GM19025 (cell line): ENCODE measurements around the gene MGAT5B.

Source experiments
- ATAC-seq: cut with Tn5 transposase; IDR thresholded peaks from one replicate; pipeline ENCODE4 v1.9.1; 2021; ENCODE audit warnings: mild to moderate bottlenecking, low read depth, moderate library complexity; ENCODE audit not compliant: unreplicated experiment

The MGAT5B gene

DNA sequence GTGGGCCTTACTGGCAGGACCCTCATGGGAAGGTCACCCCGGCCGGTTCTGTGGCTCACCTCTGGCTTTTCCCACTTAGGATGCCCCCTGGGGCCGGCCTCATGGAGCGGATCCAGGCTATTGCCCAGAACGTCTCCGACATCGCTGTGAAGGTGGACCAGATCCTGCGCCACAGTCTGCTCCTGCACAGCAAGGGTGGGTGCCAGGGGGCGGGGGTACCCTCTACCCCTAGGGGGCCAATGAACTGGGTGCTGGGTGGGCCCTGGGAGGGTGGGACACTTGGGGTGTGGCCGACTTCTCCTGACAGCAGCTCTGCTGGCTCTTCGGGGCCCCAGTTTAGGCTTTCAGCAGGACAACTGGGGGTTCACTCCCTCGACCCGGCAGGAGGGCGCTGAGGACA is 34.3 kb downstream of the MGAT5B start:
- ATAC-seq, result no peak

GRCh38 chr17:76903631-76904030 is 35.4 kb downstream of the MGAT5B start:
- no peak for ATAC-seq

GRCh38 chr17:76904116-76904515 is 35.9 kb downstream of the MGAT5B start:
- no peak for ATAC-seq

GRCh38 chr17:76905036-76905435 is 36.8 kb downstream of the MGAT5B start:
- ATAC-seq, result no peak

DNA sequence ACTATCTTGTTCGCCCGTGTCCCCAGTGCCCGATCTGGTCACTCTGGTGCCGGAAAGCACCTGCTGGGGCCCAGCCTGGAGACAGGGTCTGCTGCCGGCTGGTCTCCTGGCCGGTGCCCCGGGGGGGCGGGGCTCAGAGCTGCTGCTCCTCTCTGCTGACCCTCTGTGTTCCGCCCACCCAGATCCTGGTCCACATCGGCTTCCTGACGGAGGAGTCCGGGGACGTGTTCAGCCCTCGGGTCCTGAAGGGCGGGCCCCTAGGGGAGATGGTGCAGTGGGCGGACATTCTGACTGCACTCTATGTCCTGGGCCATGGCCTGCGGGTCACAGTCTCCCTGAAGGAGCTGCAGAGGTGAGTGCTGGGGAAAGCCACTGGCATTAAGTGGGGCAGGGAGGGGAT is 37.6 kb downstream of the MGAT5B start:
- ATAC-seq, result no peak

GRCh38 chr17:76906463-76906862 is 38.3 kb downstream of the MGAT5B start:
- no peak for ATAC-seq

DNA sequence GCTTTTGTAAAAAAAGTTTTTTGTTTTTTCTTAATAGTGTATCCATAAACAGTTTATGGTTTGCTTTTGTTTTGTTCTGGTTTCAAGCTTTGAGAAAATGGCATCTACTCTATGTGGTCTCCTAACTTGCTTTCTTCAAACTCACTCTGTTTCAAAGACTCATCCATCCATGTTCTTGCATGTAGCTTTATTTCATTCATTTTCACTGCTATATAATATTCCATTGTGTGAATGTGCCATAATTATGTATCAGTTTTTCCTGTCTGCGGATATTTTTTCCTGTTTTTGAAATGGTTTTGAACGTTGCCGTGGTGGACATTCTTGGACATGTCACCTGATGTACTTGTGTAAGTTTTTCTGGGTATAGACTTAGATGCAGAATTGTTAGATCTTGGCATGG is 39.1 kb downstream of the MGAT5B start:
- no peak for ATAC-seq

DNA sequence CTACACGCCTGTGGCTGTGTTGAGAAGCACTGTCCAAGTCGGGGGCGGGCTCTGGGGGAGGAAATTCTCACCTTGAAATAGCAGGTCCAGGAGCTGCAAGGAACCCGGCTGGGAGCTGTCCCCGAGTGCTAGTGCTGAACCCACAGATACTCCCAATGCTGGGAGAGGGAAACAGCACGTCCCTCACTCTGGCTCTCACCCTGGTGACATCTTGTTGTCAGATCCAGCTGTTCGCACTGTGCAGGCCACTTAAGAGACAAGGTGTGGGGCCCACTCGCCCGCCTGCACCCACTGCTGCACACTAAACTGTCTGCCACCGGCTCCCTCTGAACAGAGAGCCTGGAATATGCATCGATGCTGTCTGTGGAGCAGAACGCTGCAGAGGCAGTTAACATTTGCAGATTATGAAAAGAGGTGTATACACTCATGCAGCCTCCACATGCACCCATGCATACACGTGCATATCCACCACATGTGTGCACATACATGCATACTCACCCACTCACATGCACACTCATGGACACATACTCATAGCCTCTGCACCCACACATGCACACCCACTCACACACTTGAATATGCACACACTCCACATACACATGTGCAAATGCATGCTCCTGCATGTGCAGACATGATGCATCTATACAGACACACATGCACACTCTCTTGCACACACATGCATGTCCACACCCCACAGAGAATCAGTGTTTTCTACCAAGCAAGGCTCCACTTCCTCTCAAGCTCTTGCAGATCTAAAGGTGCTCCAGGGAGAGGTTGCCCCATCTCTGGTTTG is 42.0 kb downstream of the MGAT5B start:
- no peak for ATAC-seq

GRCh38 chr17:76911299-76912017 is 43.3 kb downstream of the MGAT5B start:
- ATAC-seq, result no peak

DNA sequence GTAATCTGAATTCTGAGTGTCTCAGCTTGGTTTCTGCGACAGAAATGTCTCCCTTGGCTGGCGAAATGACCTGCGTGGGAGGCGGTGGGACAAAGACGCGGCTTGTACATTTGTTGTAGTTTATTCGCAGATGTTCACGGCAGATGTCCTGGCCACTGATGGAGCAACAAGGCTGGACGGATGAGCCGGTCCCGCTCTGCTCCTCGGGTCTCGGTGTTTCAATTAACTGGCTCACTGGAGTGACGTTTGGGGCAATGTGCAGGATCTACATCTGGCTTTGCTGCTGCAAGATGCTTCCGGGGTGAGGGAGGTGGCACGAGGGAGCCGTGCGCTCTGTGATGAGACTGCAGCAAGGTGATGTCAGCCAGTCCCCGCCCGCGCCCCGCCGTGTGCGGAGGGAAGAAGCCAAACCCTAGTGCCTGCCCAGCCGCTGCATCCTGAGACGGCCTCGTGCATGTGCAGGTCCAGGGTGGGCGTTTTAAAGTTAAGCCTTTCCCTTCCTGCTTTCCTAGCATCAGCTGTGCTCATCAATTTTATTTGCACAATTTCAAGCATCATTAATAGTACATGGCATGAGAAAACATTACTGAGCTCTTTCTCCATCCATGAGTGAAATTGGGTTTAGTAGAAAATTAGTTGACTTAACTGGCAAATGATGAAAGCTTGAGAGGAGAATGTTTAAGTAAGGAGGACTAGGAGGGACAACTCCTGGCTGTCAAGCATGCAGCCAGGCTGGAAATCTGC is 44.4 kb downstream of the MGAT5B start:
- ATAC-seq, result no peak

- no peak for ATAC-seq
Measured at GRCh38 chr17:76914937-76915336, 46.7 kb downstream of the MGAT5B start.

DNA sequence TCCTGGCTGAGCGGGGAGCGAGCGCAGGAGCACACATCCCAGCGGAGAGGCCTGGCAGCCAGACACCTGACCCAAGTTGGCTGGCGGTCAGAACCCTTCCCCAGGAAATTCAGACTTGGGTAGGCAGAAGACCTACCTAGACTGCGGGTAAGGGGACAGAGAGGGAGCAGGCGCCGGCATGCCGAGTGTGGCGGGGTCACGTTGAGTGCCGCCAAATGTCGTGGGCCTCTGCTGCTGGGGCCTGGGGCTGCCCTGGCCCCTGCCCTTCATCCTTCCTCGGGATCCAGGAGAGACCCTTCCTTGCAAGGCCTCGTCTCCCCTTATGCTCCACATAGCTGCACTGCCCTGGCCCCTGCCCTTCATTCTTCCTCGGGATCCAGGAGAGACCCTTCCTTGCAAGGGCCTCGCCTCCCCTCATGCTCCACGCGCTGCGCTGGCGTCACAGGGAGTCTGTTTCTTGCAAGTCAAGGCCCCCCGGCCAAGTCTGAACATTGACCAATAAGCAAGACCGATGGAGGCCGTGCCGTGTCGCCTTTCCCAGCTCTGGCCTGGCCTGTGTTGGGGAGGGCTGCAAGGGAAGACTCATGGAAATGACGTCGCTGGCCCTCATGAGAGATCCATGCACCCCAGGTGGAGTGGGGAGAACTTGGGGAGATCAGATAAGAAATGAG is 47.8 kb downstream of the MGAT5B start:
- ATAC-seq, result no peak

DNA sequence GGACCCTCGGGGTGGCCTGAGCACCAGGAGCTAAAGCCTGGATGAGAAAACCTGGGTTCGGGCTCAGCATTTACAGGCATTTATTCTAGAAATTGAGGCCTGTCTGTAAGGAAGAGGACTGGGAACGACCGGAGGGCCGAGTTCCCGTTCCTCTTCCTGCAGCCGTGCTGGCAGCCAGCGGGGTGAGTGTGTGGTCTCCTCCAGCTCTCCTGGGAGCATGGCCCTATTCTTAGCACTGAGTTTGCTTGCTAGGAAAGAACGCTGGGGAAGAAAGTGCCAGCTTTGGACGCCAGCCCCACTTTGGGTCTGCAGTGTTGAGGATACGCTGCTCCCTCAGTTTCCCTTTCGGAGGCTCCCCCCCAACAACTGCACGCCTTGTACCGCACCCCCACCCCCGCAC is 49.6 kb downstream of the MGAT5B start:
- ATAC-seq, result no peak

DNA sequence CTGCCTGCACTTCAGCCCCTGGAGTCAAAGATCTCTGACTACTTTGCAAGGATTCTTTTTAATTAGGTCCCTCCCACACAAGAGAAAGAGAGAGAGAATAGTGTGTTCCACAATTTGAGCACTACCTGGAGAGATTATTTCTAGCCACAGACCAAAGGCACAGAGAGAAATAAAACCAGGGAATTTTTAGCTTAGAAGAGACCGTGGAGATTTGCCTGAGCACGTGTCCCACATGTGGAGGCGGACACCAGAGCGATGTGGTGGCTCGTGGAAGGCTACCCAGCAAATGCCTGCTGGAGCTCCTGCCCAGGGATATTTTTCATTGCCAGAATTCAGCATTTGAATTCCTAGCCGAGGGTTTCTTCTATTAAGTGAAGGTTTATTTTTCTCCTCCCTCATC is 50.6 kb downstream of the MGAT5B start:
- no peak for ATAC-seq

DNA sequence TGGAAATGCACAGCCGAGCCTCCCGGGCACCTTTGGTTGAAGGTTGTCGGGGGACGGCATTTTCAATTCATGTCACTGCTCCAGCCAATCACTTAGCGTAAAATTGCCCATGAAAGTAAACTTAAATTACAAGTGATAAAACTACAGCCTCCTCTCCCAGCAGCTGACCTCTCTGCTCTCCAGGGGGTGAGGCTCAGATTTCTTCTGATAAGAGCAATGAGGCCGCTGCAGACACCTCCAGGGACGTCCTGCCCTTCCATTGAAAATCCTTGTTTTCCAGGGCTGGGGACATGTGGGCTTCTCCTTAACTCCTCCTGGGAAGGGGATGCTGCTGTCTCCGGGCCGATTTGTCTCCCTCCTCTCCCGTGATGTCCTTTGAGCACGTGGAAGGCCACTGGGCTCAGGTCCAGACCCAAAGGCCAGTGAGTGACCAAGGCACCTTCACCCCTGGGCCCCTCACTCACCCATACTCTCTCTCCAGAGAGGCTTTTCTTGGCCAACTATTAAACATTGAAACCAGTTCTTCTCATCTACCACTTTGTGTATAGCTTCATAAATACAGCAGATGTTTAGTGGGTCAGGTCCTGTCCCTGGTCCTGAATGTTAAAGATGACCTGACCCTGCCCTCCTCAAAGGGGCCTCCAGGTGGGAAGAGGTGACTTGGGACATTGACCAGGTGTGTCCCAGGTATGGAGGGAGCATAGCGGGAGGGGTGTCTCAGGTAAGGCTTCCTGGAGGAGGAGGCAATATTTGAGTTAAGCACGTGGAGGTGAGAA is 52.3 kb downstream of the MGAT5B start:
- ATAC-seq, result no peak

GRCh38 chr17:76921340-76922036 is 53.3 kb downstream of the MGAT5B start:
- no peak for ATAC-seq

- ATAC-seq, result no peak
Measured at GRCh38 chr17:76922084-76922483, 53.9 kb downstream of the MGAT5B start.

GRCh38 chr17:76922967-76923366 is 54.8 kb downstream of the MGAT5B start:
- ATAC-seq, result no peak

DNA sequence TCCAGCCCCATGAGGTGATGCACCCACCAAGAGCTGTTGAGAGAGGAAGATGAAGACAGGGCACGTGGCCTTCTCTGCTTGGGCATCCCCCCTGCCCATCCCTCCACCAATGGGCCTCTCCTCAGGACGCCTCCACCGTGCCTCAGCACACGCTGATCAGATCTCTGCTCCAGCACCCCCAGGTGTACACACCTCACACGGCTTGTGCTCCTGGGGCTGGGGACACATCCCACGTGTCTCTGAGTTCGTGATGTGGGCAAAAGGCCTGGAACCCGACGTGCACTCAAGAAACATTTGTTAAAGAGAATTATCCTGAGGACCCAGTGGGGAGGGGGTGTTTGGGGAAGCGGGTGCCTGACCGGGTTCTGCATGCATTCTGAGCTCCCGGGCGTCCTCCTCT is 55.3 kb downstream of the MGAT5B start:
- ATAC-seq, result no peak
